Measurements from ENCODE around the gene PHOSPHO2. TPM values are rescaled to one million over a fixed set of nuclear protein-coding genes. Genes with fewer than 3 reads are reported as not detected.

Gene PHOSPHO2, protein sequence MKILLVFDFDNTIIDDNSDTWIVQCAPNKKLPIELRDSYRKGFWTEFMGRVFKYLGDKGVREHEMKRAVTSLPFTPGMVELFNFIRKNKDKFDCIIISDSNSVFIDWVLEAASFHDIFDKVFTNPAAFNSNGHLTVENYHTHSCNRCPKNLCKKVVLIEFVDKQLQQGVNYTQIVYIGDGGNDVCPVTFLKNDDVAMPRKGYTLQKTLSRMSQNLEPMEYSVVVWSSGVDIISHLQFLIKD
- 1 to 10 TPM; 5.3 to 7.0 TPM for total RNA-seq

- intact Hi-C loops (cut with DNase I): no loop called here
- TF ChIP-seq CTCF (IDR thresholded peaks at IDR 0.05): no peak
- Histone ChIP-seq H3K36me3 (no peaks in the 10 kb centered on the region), H3K4me3 (peak within 1 kb of the TSS; percentile 68), H3K27me3 (no peaks in the 10 kb centered on the region), H3K27ac (peak within 1 kb of the TSS; percentile 84), H3K9me3 (no peaks in the 10 kb centered on the region), H3K4me1 (peaks cover 4% of the 10 kb centered on the region), H3K9ac (ENCODE audit: low read depth in 2 of 2, low read length in 2 of 2) (peak within 1 kb of the TSS; percentile 84 to 85)
- peak; percentile 100 for DNase-seq
Measured at GRCh38 chr2:169694113-169694893, at the start of gene PHOSPHO2, which contains the start of gene CFAP210. Gene PHOSPHO2, plus strand, starts transcription at chr2:169694469. Its CDS starts 6,503 bp downstream, at chr2:169700972. Gene CFAP210, minus strand, starts transcription at chr2:169694405. Its CDS starts 78 bp downstream, at chr2:169694327.

GRCh38 chr2:169647496-169647895 is 46.8 kb upstream of the PHOSPHO2 start:
- no peaks in the 10 kb centered on the region for H3K27me3 ChIP-seq
- H3K36me3 ChIP-seq: no peaks in the 10 kb centered on the region
- DNase-seq: no peak
- no peak overlapping the region for H3K9ac ChIP-seq (ENCODE audit: low read depth in 2 of 2, low read length in 2 of 2)
- H3K9me3 ChIP-seq: no peaks in the 10 kb centered on the region
- no peaks in the 10 kb centered on the region for H3K4me1 ChIP-seq
- intact Hi-C loops (cut with DNase I): no loop called here
- H3K4me3 ChIP-seq: no peak overlapping the region
- no peak overlapping the region for H3K27ac ChIP-seq
- no peak for TF ChIP-seq CTCF (IDR thresholded peaks at IDR 0.05)

GRCh38 chr2:169649278-169649677 is 45.0 kb upstream of the PHOSPHO2 start:
- H3K9ac ChIP-seq (ENCODE audit: low read depth in 2 of 2, low read length in 2 of 2): no peak overlapping the region
- intact Hi-C loops (cut with DNase I): no loop called here
- no peak overlapping the region for H3K27ac ChIP-seq
- no peak for DNase-seq
- no peaks in the 10 kb centered on the region for H3K4me1 ChIP-seq
- no peak overlapping the region for H3K4me3 ChIP-seq
- no peaks in the 10 kb centered on the region for H3K27me3 ChIP-seq
- no peaks in the 10 kb centered on the region for H3K9me3 ChIP-seq
- no peaks in the 10 kb centered on the region for H3K36me3 ChIP-seq
- no peak for TF ChIP-seq CTCF (IDR thresholded peaks at IDR 0.05)

DNA sequence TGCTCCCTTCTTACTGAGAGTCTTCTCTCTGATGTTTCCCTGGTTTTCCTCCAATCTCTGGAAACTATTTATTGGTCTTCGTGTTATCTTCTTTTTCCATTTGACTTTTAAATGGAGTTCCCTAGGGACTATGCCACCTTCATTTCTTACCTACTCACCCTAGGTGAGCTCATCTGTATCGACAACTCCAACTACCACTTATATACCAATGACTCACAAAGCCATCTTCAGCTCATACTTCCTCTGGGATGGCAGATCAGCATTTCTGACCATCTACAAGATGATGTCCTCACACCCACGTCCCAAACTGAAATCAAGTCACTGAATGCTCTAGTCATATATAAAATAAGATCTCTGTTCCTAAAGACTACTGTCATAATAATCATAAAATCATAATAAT is 40.6 kb upstream of the PHOSPHO2 start:
- no peak for TF ChIP-seq CTCF (IDR thresholded peaks at IDR 0.05)
- Histone ChIP-seq H3K4me1 (no peaks in the 10 kb centered on the region), H3K27ac (no peak overlapping the region), H3K4me3 (no peak overlapping the region), H3K36me3 (no peaks in the 10 kb centered on the region), H3K9ac (ENCODE audit: low read depth in 2 of 2, low read length in 2 of 2) (no peak overlapping the region), H3K27me3 (no peaks in the 10 kb centered on the region), H3K9me3 (no peaks in the 10 kb centered on the region)
- intact Hi-C loops (cut with DNase I): no loop called here
- no peak for DNase-seq

DNA sequence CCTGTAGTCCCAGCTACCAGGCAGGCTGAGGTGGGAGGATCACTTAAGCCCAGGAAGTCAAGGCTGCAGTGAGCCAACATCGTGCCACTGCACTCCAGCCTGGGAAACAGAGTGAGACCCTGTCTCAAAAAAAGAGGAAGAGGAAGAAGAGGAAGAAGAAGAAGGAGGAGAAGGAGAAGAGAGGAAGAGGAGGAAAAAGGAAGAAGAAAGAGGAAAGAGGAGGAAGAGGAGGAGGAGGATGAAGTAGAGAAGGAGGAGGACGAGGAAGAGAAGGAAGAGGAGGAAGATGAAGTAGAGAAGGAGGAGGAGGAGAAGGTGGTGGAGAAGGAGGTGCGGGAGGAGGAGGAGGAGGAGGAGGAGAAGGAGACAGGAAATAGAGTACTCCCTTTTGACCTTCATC is 38.1 kb upstream of the PHOSPHO2 start:
- Histone ChIP-seq H3K9me3 (no peaks in the 10 kb centered on the region), H3K27ac (no peak overlapping the region), H3K9ac (ENCODE audit: low read depth in 2 of 2, low read length in 2 of 2) (no peak overlapping the region), H3K27me3 (no peaks in the 10 kb centered on the region), H3K36me3 (no peaks in the 10 kb centered on the region), H3K4me1 (no peaks in the 10 kb centered on the region), H3K4me3 (no peak overlapping the region)
- TF ChIP-seq CTCF (IDR thresholded peaks at IDR 0.05): no peak
- intact Hi-C loops (cut with DNase I): no loop called here
- DNase-seq: no peak
